NCI-H2081 (cell line): ENCODE measurements around the gene PGF.
A peak's percentile ranks its signal among the peaks of the same experiment; 100 is the strongest.
"Not testable (repeated sequence)": the region's sequence is repeated elsewhere in the genome, so short reads cannot be mapped to it uniquely, and the experiment has no call there.

Source experiments
- DNase-seq, 2 experiments: peaks; one replicate each; lab custom pipeline; 2025; lab: John Stamatoyannopoulos, UW

PGF gene

GRCh38 chr14:74955229-74956026 lies at the start of gene PGF:
PGF (minus strand) TSS chr14:74955597; CDS start chr14:74955242, 355 bp downstream.
- DNase-seq, result peak; percentile 15 to 37

GRCh38 chr14:75003250-75004027 lies 48.0 kb upstream of the PGF start:
- peak in 1 of 2 experiments; percentile 6 for DNase-seq

- DNase-seq, result peak; percentile 97 to 98
Observed at GRCh38 chr14:75002392-75003249, 47.2 kb upstream of the PGF start, which contains the start of gene EIF2B2. EIF2B2 (plus strand) TSS chr14:75002921; CDS start chr14:75002991, 70 bp downstream.

- DNase-seq, result no peak
Observed at GRCh38 chr14:75001899-75002298, 46.5 kb upstream of the PGF start.

GRCh38 chr14:75001261-75001660 lies 45.9 kb upstream of the PGF start:
- DNase-seq, result no peak

GRCh38 chr14:74995781-74996180 lies 40.4 kb upstream of the PGF start:
- DNase-seq, result not testable (repeated sequence)

GRCh38 chr14:74994182-74994581 lies 38.8 kb upstream of the PGF start:
- not testable (repeated sequence) for DNase-seq

- no peak for DNase-seq
Observed at GRCh38 chr14:74988993-74989392, 33.6 kb upstream of the PGF start.

- DNase-seq, result no peak
Observed at GRCh38 chr14:74988131-74988530, 32.7 kb upstream of the PGF start.

- no peak for DNase-seq
Observed at GRCh38 chr14:74985806-74986205, 30.4 kb upstream of the PGF start.

- no peak for DNase-seq
Observed at GRCh38 chr14:74985028-74985310, 29.6 kb upstream of the PGF start.

- no peak for DNase-seq
Observed at GRCh38 chr14:74984236-74985027, 29.0 kb upstream of the PGF start.

- no peak for DNase-seq
Observed at GRCh38 chr14:74983343-74983742, 27.9 kb upstream of the PGF start.

- DNase-seq, result no peak
Observed at GRCh38 chr14:74982661-74983060, 27.3 kb upstream of the PGF start.

GRCh38 chr14:74981833-74982232 lies 26.4 kb upstream of the PGF start:
- no peak for DNase-seq

GRCh38 chr14:74981462-74981782 lies 26.0 kb upstream of the PGF start:
- DNase-seq, result no peak

- peak in 1 of 2 experiments; percentile 22 for DNase-seq
Observed at GRCh38 chr14:74980731-74981461, 25.5 kb upstream of the PGF start.

- no peak for DNase-seq
Observed at GRCh38 chr14:74980398-74980730, 25.0 kb upstream of the PGF start.

- DNase-seq, result no peak
Observed at GRCh38 chr14:74979442-74980397, 24.3 kb upstream of the PGF start.

- no peak for DNase-seq
Observed at GRCh38 chr14:74979029-74979428, 23.6 kb upstream of the PGF start.
